Psoas muscle (tissue), 8 donors: ENCODE data around the gene ETFA. TPM values are rescaled to one million over a fixed set of nuclear protein-coding genes. Genes with fewer than 3 reads are reported as not detected.
"Not testable (repeated sequence)": the region's sequence is repeated elsewhere in the genome, so short reads cannot be mapped to it uniquely, and the experiment has no call there.

Experiments
- ATAC-seq, 4 donors: fragments of 200-7000 bp; cut with Tn5 transposase; one replicate each; pipeline ENCODE4 v1.9.1; 2020; ENCODE audit warnings: moderate library complexity in 3 of 4, mild to moderate bottlenecking in 2 of 4
- DNase-seq, 2 donors: peaks; one replicate each; pipeline ENCODE4 v3.0.0-alpha.2; 2020
- H3K27ac ChIP-seq: fragments of 200-600 bp; one replicate; pipeline ENCODE4 v1.8.0; 2022
- H3K27me3 ChIP-seq, 3 donors: fragments of 200-600 bp in 1 of 3; one replicate each; pipeline versions ENCODE4 v1.6.1 to v1.8.0; 2013 to 2022; ENCODE audit warnings: low read length in 2 of 3, mild to moderate bottlenecking in 2 of 3, moderate library complexity in 1 of 3; ENCODE audit not compliant: insufficient read depth in 3 of 3
- H3K36me3 ChIP-seq, 2 donors: fragments of 200-600 bp in 1 of 2; one replicate each; pipeline versions ENCODE4 v1.6.1 to v1.8.0; 2013 to 2022; ENCODE audit warnings: low read depth in 1 of 2, mild to moderate bottlenecking in 1 of 2, moderate library complexity in 1 of 2; ENCODE audit not compliant: insufficient read depth in 1 of 2
- H3K4me1 ChIP-seq: fragments of 200-600 bp; one replicate; pipeline ENCODE4 v1.8.0; 2022
- H3K4me3 ChIP-seq: fragments of 200-600 bp; one replicate; pipeline ENCODE4 v1.8.0; 2022; ENCODE audit warnings: mild to moderate bottlenecking
- H3K9me3 ChIP-seq: fragments of 200-600 bp; one replicate; pipeline ENCODE4 v1.8.0; 2022
- WGBS, 3 donors: extraction: QIAGEN DNeasy Blood & Tissue Kit; methylation state at CpG; one replicate each; pipeline versions ENCODE4 v1.1.6 to v1.1.7; 2013; 5-methylcytosine and 5-hydroxymethylcytosine counted together
- intact Hi-C, 2 donors: fragments of 100-400 bp; cut with DNase I; formaldehyde crosslinking; loops; one replicate each; pipeline versions ENCODE4 v1.11.0 to v1.14.2; 2022
- polyA plus RNA-seq, 3 donors: library from polyadenylated mRNA; stranded (reverse); fragments of 200-250 nt; gene quantifications; one replicate each; pipeline ENCODE4 v1.2.3, GENCODE V29; 2013
- total RNA-seq, 4 donors: library from RNA; stranded (reverse); fragmentation: NEBNext Ultra II Directional in 2 of 4; extraction: Animal tissue kit (Norgen Biotek cat#: 25700) in 2 of 4; gene quantifications; one replicate each; pipeline versions ENCODE4 v1.2.1 to v1.2.4, GENCODE V29; 2021 to 2023
- TF ChIP-seq, protein P1 (sequence below): fragments of 200-600 bp; IDR thresholded peaks from one replicate; pipeline ENCODE4 v1.8.0; 2022; ENCODE audit warnings: antibody characterized with exemption
- donor health status: healthy with polysubstance abuse.
- donor health status: DM: no; HTN: no; CAD: no; lungs with moderate emphysema.
- donor health status: Bipolar disorder and iron deficiency.
- donor health status: healthy.
- donor health status: DM: yes; HTN: yes; CAD: no.
- donor health status: DM: no; HTN: no; CAD: no.
- donor health status: DM: no; HTN: no; CAD: no.
- donor health status: DM: yes; HTN: yes; CAD: no.

ETFA gene
- total and polyA plus RNA-seq, 7 donors = 257 to 368 (median 276) TPM

DNA sequence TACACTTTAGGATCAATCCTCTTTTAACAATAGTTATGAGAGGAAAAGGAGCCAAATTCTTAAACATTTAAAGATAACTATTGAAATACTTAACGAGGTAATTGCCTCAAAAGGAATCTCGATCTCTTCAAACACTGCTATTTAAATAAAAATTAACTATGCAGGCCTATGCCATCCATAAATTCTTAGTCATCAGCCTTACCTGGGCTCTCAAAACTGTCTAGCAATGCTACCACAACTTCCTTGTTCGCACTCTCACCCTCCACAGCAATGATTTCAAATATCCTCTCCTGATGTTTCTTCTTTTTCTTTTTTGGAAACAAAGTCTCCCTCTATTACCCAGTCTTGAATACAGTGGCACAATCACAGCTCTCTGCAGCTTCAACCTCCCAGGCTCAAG, 12.3 kb downstream of the ETFA start:
- peaks cover 16% of the 10 kb centered on the region for H3K4me1 ChIP-seq
- intact Hi-C loops = no loop called here
- H3K4me3 ChIP-seq = no peak overlapping the region
- 87 to 91% (median 87%) methylated on average over 3 of the region's 3 CpGs for WGBS, 3 donors
- no peak for ATAC-seq
- DNase-seq = no peak
- no peaks in the 10 kb centered on the region for H3K27me3 ChIP-seq
- H3K27ac ChIP-seq = no peak overlapping the region
- TF ChIP-seq, protein P1, sequence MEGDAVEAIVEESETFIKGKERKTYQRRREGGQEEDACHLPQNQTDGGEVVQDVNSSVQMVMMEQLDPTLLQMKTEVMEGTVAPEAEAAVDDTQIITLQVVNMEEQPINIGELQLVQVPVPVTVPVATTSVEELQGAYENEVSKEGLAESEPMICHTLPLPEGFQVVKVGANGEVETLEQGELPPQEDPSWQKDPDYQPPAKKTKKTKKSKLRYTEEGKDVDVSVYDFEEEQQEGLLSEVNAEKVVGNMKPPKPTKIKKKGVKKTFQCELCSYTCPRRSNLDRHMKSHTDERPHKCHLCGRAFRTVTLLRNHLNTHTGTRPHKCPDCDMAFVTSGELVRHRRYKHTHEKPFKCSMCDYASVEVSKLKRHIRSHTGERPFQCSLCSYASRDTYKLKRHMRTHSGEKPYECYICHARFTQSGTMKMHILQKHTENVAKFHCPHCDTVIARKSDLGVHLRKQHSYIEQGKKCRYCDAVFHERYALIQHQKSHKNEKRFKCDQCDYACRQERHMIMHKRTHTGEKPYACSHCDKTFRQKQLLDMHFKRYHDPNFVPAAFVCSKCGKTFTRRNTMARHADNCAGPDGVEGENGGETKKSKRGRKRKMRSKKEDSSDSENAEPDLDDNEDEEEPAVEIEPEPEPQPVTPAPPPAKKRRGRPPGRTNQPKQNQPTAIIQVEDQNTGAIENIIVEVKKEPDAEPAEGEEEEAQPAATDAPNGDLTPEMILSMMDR = no peak
- H3K36me3 ChIP-seq = no peaks in the 10 kb centered on the region
- H3K9me3 ChIP-seq = no peaks in the 10 kb centered on the region

DNA sequence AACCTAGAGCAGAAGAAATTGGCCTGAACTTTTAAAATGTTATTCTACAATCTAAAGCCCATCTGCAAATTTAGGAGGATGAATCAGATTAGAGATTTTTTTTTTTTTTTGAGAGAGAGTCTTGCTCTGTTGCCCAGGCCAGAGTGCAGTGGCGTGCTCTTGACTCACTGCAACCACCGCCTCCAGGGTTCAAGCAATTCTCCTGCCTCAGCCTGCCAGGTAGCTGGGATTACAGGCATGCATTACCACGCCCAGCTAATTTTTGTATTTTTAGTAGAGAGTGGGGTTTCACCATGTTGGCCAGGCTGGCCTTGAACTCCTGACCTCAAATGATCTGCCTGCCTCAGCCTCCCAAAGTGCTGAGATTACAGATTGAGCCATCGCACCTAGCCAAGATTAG, 13.3 kb downstream of the ETFA start:
- H3K27ac ChIP-seq, H3K27me3 ChIP-seq, H3K9me3 ChIP-seq, intact Hi-C loops, DNase-seq, H3K4me3 ChIP-seq, H3K36me3 ChIP-seq, ATAC-seq: not testable (repeated sequence)
- 96 to 97% (median 97%) methylated on average over 4 of the region's 4 CpGs for WGBS, 3 donors
- H3K4me1 ChIP-seq = peaks cover 25% of the 10 kb centered on the region

DNA sequence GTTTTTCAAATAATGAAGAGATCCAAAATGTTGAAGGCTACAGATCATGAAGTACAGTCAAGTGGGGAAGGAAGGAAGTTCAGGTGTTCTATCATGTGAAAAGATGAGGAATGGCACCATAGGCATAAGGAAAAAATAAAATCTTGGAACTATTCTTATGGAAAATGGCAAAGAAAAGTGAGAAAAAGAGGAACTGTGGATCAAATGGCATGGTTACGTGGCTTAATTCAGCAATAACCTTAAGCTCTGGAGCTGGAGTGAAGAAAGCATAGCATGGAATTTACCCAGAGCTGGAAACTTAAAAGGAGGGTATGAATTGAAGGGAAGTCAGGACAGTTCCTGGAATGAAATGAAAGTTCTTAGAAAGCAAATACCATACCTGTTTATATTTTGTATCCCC, 14.4 kb downstream of the ETFA start:
- no peak overlapping the region for H3K4me3 ChIP-seq
- intact Hi-C loops = no loop called here
- H3K9me3 ChIP-seq = no peaks in the 10 kb centered on the region
- H3K4me1 ChIP-seq = peaks cover 26% of the 10 kb centered on the region
- ATAC-seq (no peak), DNase-seq (no peak)
- 89 to 98% (median 93%) methylated on average over 1 of the region's 1 CpG for WGBS, 3 donors
- no peaks in the 10 kb centered on the region for H3K27me3 ChIP-seq
- TF ChIP-seq, protein P1 = no peak
- H3K36me3 ChIP-seq = peaks cover 0 to 6% of the 10 kb centered on the region in 2 donors
- no peak overlapping the region for H3K27ac ChIP-seq

DNA sequence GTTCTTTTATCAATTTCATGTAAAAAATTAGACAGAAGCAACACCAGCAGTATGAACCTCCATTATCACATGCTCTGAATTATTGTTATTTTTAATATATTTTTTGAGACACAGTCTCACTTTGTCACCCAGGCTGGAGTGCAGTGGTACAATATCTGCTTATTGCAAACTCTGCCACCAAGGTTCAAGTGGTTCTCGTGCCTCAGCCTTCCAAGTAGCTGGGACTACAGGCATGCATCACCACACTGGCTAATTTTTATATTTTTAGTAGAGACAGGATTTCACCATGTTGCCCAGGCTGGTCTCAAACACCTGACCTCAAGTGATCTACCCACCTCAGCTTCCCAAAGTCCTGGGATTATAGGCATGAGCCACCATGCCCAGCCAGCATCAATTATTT, 16.8 kb downstream of the ETFA start:
- H3K4me3 ChIP-seq, H3K27me3 ChIP-seq, H3K27ac ChIP-seq, intact Hi-C loops, H3K9me3 ChIP-seq, DNase-seq: not testable (repeated sequence)
- peaks cover 26% of the 10 kb centered on the region for H3K4me1 ChIP-seq
- H3K36me3 ChIP-seq = peaks cover 0 to 17% of the 10 kb centered on the region in 2 donors
- ATAC-seq = peak in 2 of 4 donors; percentile 45 to 60
- WGBS, 3 donors = 49 to 81% (median 55%) methylated on average over 1 of the region's 1 CpG

DNA sequence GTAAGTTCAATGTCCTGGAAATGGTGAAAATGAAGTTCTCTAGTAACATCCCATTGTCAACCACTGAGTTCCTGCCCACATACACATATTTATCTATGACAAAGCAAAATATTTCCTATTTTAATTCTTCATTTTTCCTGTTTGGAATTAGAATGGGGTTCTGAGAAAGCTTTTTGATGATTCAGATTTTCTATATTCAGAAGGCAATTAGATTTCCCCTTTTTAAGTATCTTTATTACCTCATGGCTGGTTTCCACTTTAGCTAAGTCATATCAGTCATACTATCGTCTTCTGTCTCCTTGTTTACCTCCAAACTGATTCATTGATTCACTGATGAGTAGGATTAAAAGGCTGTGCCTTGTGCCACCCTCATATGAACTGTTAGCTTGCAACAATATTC, 17.9 kb downstream of the ETFA start:
- ATAC-seq (no peak), DNase-seq (no peak)
- TF ChIP-seq, protein P1 = no peak
- H3K9me3 ChIP-seq = no peaks in the 10 kb centered on the region
- WGBS, 3 donors = 34 to 51% (median 40%) methylated on average over 1 of the region's 1 CpG
- H3K4me3 ChIP-seq = no peak overlapping the region
- H3K4me1 ChIP-seq = peaks cover 26% of the 10 kb centered on the region
- intact Hi-C loops = no loop called here
- H3K36me3 ChIP-seq = peaks cover 0 to 20% of the 10 kb centered on the region in 2 donors
- H3K27me3 ChIP-seq = no peaks in the 10 kb centered on the region
- H3K27ac ChIP-seq = no peak overlapping the region

DNA sequence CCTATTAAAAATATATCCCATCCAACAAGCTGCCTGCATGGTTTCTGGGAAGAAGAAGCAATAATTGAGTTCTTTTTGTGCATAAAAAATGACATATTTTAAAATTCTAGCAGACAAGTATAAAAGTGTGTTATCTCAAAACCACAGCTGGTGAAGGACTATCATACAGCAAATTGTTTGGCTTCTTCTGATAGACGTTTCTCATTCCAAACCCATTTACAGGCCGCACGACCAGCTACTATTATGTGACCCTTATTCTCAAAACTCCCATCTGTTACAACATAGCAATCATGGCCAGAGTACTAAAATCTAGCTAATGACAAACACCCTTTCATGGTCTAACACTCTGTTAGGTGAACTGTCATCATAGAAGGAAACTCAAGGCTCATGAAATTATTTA, 21.7 kb downstream of the ETFA start:
- Histone ChIP-seq H3K27ac (no peak overlapping the region), H3K36me3 (peaks cover 0 to 57% of the 10 kb centered on the region in 2 donors), H3K4me1 (peaks cover 23% of the 10 kb centered on the region), H3K4me3 (no peak overlapping the region), H3K9me3 (no peaks in the 10 kb centered on the region), H3K27me3 (no peaks in the 10 kb centered on the region)
- intact Hi-C loops = no loop called here
- DNase-seq (no peak), ATAC-seq (no peak)
- TF ChIP-seq, protein P1 = no peak
- WGBS, 3 donors = 35 to 46% (median 44%) methylated on average over 3 of the region's 3 CpGs
